GM12801 (cell line): Measurements from ENCODE around the gene MYADML2.

Source experiments
- TF ChIP-seq, protein P1 (sequence below): IDR thresholded peaks from one replicate; pipeline ENCODE4 v1.5.1; 2011; ENCODE audit warnings: control low read depth; ENCODE audit not compliant: insufficient read length; ENCODE audit errors: extremely low read depth

Gene MYADML2

GRCh38 chr17:81907219-81908145 is 39.6 kb downstream of the MYADML2 start:
- TF ChIP-seq, protein P1, sequence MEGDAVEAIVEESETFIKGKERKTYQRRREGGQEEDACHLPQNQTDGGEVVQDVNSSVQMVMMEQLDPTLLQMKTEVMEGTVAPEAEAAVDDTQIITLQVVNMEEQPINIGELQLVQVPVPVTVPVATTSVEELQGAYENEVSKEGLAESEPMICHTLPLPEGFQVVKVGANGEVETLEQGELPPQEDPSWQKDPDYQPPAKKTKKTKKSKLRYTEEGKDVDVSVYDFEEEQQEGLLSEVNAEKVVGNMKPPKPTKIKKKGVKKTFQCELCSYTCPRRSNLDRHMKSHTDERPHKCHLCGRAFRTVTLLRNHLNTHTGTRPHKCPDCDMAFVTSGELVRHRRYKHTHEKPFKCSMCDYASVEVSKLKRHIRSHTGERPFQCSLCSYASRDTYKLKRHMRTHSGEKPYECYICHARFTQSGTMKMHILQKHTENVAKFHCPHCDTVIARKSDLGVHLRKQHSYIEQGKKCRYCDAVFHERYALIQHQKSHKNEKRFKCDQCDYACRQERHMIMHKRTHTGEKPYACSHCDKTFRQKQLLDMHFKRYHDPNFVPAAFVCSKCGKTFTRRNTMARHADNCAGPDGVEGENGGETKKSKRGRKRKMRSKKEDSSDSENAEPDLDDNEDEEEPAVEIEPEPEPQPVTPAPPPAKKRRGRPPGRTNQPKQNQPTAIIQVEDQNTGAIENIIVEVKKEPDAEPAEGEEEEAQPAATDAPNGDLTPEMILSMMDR, result no peak

DNA sequence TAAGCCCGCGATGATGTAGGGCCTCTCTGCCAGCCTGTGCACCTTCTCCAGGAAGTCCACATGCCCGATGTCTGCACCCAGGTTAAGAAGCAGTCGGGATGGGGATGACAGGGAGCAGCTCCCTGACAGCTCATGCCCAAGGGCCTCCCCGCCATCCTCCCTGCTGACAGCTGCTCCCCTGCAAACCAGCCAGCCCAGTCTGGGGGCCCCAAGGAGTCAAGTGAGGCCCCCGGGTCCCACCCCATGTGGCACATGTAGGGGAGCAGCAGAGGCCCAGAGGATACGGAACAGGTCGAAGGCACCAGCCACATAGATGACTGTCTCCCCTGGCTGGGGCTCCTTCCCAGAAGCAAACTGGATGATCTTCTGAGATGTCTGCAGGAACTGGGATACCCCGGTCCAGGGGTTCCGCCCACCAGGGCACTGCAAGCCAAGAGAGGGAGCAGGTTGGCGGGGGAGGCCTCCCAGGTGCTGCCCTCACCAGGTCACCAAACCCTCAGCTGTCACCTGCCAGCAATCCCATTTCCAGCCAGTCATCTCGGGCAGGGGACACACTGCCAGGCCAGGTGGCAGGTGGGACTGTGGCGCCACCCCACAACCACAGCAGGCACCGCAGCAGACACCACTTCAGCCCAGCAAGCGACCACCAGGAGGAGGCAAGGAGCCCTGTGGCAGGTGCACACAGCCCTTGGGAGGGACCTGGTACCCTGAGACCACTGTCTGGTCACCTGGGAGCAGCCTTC is 40.4 kb downstream of the MYADML2 start:
- TF ChIP-seq, protein P1, result no peak

- TF ChIP-seq, protein P1, result no peak
Observed at GRCh38 chr17:81905993-81906392, 41.0 kb downstream of the MYADML2 start.

DNA sequence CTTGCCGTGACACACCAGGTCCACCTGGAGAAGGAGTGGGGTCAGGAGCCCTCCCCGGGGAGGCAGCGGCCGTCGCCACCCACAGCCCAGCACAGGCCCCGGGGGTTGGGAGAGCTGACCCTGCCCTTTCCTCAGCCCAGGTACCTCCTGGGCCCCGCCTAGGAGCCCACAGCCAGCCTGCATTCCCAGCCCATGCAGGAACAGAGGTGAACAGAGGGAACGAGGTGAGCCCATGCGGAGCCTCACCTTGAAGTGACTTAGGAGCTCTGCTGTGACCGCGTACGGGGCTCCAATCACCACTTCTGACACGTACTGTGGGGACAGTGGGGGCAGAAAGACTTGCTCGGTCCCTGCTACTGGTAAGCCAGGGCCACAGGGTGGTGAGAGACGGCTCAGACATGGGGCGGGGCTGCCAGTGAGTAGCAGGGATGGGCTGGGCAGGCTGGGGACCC is 41.6 kb downstream of the MYADML2 start:
- TF ChIP-seq, protein P1, result no peak

DNA sequence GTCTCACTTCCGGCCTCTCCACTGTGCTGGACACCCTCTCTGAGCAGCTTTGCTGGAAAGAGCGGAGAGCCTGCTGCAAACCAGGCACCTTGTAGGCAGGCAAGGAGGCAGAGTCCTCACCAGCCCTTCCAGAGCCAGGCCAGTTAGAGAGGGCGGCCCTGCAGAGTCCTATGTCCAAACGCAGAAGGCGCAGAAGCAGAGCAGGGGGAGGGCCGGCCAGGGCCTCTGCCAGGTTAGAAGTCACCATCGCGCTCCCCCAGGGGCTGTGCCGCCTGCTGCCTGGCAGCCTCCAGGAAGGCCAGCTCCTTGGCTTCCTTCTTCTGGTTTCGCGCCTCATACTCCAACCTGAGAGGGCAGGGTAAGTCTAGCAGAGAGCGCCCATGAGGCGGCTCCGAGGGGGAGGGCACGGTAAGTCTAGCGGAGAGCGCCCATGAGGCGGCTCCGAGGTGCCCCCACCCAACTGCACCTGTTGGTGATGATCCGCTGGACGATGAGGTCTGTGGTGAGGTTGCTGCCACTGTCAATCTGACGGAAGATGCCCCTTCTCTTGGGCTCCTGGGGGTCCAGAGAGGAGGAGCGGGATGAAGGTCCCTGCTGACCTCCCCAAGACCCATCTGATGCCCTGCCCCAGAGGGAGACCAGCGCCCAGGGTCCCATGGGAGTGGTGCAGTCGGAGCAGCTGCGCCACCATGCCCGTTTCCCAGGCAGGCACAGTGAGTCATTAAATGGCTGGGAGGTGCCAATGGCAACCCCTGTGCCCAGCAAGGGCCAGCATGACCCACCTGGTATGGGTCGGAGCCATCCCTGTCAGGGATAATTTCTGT is 42.2 kb downstream of the MYADML2 start:
- TF ChIP-seq, protein P1, result no peak

GRCh38 chr17:81903896-81904599 is 43.0 kb downstream of the MYADML2 start:
- TF ChIP-seq, protein P1, result no peak
